Activated T-cell treated with anti-CD3 and anti-CD28 coated beads for 48 hours (primary cell): Measurements from ENCODE around the gene THAP7.
"Not testable (repeated sequence)": the region's sequence is repeated elsewhere in the genome, so short reads cannot be mapped to it uniquely, and the experiment has no call there.

ENCODE experiments used
- DNase-seq: peaks from one replicate; pipeline ENCODE4 v3.0.0-alpha.2; 2020; ENCODE audit warnings: low read depth

THAP7 gene

DNA sequence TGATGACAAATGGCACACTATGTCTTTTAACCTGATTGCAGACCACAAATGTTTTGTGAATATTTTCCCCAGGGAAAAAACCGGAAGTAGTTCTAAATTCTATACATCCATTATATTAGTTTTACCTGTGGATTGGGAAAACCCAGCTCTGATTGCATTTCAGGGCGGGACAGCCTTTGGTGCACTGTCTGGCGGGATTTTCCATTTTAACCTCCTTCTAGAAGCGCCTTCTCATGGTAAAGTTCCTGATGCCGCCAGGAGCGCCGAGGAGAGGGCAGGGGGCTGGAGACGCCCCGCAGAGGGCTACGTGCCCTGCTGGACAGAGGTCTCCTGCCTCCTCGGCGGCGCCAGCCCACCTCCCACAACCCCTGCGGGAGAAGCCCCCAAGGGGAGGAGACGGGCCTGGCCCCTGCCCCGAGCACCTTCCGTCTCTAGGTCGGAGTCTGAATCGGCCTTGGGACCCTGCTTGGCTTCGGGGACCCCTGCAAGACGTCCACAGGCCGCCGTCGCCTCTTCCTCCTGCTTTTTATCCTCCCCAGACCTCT, 11.8 kb upstream of the THAP7 start:
- no peak for DNase-seq

DNA sequence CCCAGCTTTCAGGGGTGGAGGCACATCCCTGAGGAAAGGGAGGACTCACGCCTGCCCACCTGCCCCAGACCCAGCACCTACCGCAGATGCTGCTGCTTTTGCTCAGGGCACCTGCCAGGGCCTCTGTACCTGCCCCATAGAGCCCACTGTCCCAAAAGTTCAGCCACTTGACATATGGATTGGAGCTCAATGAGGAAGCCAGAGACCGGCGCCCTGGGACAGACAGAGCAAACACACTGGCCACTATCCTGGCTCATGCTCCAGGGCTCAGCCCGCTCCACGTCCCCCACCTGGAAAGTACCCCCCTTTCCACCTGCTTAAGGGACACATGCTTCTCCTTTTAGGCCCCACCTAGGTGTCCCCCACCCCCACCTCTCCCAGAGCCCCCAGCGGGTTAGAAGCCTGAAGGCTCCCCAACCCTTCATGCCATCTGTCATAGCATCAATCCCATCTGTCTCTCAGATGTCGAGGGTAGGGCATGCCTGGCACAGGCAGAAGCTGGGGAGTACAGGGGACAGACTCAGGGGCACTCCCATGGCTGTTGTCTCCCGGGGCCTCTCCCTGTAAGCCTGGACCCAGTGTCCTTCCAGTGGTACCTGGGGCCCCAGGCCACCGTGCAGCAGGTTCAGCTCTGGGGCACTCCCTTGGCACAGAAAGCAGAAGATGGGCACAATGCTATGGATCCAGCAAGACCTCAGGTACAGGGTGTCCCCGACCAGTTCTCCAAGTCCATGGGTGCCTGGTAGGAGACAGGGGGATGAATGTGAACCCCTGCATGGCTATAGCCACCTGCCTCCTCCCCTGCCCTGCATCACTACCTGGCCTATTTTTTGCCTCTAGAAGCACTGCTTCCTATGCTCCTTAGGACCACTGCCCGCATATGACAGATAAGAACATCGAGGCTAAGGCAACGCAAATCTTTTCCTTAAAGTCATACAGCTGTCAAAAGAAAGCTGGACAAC, 10.8 kb upstream of the THAP7 start:
- no peak for DNase-seq

DNA sequence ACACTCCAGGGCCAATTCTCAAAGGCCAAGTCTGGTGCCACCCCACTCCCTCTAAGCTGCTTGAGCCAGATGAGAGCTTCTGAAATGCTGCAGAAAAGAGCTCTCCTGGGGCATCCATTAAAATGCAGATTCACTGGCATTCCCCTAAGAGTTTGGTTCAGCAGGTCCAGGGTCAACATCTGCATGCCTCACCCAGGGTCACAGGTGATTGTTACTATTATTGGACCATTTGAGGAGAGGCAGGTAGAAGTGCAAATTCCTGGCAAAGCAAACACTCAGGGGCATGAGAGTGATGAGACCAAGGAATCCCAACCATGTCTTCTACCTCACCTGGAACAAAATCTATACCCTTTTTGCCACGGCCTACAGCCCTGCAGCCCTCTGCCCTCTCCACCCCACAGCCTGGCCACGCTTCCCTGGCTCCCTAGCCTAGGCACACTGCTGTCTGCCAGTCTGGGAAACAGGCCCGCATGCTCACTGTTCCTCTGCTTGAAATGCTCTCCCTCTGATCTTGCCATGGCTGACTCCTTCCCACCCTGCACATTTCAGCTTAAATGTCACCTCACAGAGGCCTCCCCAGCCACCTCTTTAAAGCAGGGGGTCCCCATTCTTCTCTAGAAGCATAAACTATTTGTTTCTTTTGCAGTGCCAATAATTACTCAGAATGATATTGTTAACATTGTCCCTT, 8.7 kb upstream of the THAP7 start:
- DNase-seq, result no peak

DNA sequence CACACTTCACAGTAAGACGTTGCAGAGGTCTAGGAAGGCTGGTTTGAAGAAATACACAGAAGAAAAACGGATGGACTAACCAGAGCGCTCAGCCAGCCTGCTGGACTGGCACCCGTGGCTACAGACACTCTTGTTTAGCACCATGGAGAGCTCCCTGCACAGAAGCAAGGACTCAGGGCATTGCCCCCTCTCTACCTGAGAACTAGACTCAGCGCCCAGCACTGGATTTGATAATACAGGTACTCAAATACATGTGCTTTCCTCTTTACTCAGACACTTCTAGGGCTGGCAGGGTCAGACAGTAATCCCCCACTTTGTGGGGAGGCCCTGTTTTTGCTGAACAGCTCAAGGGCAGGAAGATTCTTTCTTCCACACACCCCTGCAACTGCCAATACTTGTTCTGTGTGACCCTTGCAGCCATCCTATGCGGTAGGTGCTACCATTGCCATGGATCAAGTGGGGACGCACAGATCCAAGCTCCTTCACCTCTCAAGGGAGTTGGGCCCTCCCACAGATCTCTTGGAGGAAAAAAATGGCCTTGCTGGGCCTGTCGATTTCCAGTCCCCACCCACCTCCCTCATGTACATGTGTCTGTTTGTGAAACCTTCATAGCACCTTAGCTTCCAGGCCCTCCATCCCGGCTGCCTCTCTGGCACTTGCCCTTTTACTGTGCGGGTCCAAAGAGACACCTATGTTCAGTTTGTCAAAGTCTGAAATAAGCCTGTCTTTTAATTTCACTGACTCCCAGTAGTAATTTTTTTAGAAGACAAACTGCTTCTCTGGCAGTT, 7.9 kb upstream of the THAP7 start:
- no peak for DNase-seq

DNA sequence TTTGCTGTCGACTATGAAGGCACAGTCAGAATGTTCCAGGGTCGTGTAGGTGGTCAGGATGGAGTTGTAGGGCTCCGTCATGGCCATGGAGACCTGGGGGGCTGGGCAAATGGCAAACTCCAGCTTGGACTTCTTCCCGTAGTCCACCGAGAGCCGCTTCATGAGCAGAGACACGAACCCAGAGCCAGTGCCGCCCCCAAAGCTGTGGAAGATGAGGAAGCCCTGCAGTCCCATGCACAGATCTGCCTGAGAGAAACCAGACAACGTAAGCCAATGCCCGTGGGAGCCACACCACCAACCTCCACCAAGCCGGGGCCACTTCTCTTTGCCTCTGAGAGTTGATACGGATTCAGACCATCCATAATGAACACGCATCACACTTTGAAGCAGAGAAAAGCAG, 7.3 kb upstream of the THAP7 start:
- not testable (repeated sequence) for DNase-seq

DNA sequence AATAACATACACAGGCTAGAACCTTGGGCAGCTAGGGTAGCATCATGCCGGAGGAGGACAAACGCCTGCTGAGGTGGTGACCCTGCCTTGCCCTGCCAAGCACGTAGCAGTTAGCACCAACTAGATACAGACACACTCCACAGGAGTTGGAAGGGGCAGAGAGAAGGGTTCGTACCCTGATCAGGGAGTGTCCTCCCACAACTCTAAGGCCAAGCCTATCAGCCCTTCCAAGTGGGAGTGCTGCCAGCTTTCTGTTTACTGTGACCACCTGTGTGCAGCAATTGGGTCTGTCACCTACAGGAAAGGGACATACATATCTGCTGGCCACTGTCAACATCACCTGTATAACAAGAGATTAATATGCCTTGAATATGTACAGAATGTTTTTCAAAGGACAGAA, 1.9 kb upstream of the THAP7 start:
- DNase-seq, result no peak

DNA sequence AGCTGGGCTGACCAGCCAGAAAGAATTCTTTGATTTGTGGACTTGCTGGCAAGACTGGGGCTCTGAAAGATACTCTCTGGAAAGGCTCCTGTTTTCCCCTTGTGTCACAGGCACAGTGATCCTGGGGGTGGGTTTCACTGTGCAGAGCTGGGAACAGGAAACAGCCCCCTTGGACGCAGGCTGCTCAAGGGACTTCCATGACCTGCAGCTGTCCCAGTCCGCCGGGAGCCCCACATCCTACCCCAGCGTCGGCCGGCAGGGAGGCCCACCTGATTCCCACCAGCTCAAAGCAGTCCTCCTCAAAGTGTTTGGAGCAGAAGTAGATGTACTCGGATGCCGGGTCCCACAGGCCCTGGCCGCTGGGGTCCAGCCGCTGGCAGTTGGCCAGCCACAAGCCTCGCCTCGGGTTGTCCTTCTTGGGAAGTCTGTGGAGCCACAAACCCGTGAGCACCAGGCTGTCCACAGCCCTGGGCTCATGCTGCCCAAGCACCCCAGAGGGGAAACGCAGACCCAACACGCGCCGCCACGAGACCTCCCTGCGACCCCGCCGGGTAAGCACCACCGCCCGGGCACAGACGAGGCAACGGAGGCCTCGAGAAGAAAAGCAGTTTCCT, 824 bp downstream of the THAP7 start:
- DNase-seq, result no peak

DNA sequence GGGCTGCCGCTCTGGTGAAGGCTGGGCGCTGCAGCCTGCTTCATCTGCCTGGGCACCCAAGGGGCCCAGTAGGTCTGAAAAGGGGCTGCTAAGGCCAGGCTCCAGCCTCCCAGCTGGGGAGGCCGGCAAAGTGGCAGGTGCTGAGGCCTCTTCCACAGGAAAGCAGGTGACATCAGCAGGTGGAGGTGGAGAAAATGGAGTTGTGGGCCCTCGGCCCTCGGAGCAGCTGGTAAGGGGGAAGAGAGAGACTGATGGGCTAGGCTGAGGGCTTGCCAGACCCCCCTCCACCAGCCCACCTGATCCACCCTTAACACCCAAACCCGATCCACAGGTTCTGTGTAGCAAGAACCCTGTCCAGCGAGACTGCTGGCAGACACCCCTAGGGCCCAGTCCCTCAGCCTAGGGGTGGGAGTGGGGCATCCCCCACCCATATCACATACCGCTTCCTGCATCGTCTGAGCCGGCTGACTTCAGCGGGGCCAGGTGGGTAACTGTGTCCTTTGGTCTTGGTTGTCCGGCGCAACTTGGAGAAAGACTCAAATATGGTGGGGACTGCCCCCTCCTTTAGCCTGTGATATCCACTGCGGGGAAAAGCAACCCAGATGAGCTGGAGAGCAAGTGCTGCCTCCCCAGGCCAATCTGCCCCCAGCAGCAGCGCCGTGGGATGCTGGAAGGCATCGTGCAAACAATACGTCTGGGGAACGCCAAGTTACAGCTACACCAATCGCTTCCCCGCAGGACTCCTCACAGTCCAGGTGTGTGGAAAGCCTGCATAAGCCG, 1.5 kb downstream of the THAP7 start:
- no peak for DNase-seq

DNA sequence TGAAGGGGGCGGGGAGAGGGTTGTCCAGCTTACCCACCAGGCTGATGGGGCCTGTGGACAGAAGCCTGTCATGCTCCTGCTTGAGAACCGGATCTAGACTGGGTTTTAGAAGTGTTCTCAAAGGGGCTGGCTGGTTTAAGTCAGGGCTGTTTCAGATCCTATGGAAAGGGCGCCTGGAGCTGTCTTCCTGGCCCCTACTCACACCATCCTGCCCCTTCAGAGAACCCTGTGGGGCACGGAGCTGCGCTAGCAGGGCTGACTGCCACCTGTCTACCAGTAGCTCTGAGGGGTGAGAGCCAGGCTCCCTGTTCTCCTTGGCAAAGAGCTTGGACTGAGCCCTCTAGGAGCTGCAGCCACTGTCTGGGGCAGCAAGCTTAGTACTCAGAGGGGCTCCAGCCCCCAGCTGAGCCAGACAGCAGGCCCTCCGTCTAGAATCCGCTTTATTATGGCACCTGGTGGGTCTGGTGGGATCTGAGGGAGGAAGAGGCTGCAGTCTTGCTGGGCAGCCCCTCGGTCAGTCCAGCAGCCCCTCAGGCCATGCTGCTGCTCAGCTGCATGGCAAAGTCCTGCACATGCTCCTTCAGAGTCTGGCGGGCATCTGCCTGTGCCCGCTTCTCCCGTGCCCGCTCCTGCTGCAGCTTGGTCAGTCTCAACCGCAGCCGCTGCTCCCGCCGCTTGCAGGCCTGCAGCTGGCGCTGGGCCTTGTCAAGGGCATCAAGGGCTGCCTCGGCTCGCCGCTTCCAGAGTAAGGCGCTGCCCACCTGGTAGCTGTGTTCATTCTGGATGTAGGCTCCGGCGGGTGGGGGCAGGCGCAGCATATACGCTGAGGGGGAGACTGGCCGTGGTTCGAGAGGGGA, 2.3 kb downstream of the THAP7 start:
- DNase-seq, result no peak

DNA sequence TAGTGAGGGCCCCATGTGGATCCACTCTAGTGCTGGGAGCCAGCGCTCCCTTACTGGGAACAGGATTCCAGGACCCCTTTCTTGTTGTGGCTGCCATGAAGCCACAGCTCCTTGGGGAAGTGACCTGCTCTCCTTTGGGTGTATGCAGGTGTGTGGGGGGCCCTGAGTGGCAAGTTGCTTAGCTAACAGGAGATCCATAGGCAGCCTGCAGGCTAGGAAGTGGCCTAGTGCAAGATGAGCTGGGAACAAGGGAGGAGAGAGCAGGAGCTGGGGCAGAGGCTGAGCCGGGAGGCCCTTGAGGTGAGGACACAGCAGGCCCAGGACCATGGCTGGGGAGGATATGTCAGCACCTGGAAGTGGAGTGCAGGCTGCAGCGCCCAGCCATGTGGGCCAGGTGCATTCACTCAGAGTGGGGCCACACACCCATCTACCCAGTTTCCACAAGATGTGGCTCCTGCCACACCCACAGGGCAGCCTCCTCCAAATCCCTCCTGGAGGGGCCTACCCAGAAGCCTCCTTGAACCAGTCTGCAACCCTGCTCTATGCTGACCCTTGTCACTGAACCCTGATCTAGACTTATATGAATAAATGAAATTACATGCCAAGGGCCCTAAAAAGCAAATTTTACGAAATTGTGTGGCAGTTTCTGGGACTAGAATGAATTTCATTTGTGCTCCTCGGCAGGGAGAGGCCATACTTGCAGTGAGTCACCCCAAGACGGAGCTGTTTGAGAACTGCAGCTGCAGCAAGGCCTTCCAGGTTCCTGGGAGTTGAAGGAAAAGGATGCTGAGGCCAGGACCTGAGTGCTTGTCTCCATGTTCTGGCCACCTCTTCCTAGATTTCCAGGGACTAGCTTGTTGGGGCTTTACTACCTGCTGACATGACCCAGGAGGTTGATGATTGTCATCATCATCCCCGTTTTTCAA, 3.2 kb downstream of the THAP7 start:
- DNase-seq, result no peak

DNA sequence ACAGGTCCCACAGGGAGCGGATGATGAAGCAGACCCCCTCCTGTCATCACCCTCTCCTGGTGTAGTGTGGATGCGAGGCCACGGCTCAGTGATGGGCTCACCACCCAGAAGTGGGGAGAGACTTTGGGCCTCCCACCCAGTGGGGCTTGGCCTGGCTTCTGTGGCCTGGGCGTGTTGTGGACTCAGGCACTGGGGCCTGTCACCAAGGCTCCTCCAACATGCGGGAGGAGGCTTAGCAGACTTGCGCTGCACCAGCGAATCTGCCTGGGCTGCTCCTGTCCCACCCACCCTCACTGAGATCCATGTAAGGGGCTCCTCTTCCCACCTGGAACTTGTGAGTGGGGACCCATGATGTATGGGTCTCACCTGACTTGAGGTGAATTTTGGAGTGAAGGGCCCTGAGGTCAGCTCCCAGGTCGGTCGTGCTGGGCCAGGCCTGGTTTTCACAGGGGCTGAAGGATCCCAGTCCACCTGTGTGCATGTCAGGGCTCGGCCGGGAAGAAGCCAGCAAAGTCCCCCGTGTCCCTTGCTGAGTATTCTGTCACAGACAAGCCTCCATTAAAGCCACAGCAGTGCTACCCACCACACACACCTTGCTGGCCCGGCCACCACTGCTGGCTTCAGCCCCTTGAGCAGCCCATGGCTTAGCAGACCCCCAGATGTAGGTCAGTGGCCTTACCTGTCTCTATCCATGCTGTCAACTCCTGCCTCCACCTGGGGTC, 4.2 kb downstream of the THAP7 start:
- DNase-seq, result no peak

DNA sequence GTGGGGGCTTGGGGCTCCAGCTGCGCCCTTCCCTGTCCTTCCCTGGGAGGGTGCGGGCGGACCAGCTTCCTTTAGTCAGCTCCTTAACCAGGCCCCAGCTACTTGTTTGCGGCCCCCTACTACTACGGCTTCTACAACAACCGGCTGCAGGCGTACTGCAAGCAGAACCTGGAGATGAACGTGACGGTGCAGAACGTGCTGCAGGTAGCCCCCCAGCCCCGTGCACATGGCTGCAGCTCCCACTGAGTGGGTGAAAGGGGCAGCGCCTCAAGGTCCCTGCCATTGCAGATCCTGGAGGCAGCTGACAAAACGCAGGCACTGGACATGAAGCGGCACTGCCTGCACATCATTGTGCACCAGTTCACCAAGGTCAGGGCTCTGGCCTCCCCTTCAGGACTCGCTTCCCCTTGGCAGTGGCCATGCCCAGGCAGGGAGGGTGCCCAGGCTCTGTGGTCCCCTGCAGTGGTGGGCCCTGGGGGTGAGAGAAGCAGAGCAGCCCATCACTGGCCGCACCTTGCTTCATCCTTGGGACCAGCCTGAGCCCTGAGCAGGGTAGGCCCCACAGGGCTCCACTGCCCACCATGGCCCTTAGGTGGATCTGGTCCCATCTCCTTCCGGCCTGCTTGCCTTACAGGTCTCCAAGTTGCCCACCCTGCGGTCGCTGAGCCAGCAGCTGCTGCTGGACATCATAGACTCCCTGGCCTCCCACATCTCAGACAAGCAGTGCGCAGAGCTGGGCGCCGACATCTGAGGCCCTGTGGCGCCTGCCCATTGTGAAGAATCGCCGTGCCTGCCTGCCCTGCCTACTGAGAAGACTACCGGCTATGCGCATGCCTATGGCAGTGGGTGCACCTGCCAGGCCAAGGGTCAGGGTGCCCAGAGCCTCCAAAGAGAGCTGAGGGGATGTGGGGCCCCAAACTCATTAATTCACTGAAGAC, 5.1 kb downstream of the THAP7 start:
- no peak for DNase-seq

DNA sequence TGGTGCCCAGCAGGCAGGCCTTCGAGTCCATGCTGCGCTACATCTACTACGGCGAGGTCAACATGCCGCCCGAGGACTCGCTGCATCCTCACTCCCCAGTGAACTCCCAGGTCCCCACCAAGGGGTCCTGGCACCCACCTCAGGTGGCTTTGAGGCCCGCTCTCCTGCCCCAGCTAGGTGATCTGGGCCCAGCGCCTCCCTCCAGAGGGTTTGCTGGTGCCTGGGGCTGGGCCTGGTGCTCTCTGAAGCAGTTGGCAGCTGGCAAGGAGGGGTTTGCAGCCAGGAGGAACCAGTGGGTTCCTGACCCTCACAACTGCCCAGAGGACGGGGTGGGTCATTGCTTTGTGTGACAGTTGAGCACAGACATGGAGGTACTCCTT, 5.9 kb downstream of the THAP7 start:
- DNase-seq, result no peak

DNA sequence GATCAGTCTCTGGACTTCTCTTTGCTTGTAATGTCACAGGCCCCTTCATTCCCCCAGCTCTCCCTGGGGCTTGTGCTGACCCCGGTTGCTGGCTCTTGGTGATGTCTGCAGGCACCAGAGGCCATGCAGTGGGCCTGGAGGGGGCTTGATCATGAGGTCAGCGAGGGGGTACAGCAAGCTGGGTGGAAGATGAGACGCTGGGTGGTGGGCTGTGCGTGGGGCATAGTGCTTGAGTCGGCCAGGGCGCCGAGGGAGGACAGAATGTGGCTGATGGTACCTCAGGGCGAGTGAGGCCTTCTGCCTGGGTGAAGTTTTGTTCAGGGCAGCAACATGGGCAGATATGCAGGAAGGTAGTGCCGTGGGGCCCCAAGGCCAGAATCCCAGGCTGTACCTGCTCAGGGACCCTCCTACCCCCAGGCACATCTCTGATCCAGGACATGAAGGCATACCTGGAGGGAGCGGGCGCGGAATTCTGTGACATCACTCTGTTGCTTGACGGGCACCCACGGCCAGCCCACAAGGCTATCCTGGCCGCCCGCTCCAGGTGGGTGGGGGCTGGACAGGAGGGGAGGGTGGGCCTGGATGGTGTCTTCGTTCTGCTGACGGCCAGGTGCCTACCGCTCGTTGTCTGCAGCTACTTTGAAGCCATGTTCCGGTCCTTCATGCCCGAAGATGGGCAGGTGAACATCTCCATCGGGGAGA, 6.4 kb downstream of the THAP7 start:
- DNase-seq, result no peak

DNA sequence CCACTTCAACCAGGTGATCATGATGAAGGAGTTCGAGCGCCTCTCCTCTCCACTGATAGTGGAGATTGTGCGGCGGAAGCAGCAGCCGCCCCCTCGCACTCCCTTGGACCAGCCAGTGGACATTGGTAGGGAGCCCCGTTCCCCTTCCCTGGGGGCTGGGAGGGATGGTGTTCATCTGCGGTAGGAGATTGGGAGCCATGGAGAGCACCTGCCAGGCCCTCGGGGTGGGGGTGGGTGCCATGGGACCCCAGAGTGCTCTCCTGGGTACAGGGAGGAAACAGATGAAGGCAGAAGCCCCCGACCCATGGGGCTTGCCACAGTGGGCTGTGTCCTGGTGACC, 7.0 kb downstream of the THAP7 start:
- no peak for DNase-seq

DNA sequence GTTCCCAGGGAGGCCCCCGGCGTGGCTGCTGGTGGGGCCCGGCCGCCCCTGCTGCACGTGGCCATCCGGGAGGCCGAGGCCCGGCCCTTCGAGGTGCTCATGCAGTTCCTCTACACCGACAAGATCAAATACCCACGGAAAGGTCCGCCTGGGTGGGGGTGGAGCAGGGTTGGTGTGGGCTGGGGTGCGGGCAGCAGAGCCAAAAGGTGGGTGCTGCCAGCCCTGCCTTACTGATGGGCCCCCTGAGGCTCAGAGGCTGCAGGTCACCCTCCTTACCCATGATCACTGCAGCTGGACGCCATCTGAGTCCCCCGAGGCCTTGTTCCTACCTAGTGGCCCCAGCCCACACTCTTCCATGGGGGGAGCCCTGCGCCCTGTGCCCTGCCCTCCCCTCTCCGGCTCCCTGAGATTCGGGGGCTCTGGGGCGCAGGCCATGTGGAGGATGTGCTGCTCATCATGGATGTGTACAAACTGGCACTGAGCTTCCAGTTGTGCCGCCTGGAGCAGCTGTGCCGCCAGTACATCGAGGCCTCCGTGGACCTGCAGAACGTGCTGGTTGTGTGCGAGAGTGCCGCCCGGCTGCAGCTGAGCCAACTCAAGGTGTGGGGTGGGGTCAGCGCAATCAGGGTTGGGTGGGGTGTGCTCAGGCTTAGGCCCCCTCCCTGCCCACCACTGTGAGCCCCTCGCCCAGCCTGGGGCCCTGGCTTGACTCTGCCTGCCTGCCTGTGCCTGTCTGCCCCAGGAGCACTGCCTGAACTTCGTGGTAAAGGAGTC, 7.6 kb downstream of the THAP7 start:
- no peak for DNase-seq
